GM08714 (cell line): ENCODE data around the gene RYR2.

Experiments used
- H3K4me3 ChIP-seq: fragments of 200-500 bp; sonication (Bioruptor generic); 2 replicates; pipeline ENCODE4 v1.5.1; 2014; ENCODE audit warnings: mild to moderate bottlenecking, low read length, inconsistent platforms
- ZNF274 ChIP-seq: IDR thresholded peaks from 2 replicates; pipeline ENCODE4 v1.6.1; 2012; ENCODE audit warnings: mild to moderate bottlenecking, low read depth, low read length

The RYR2 gene

GRCh38 chr1:237300642-237301041 lies 258.7 kb downstream of the RYR2 start:
- no peak overlapping the region for H3K4me3 ChIP-seq
- no peak for TF ChIP-seq ZNF274

GRCh38 chr1:237303929-237304328 lies 261.9 kb downstream of the RYR2 start:
- TF ChIP-seq ZNF274: no peak

GRCh38 chr1:237306726-237307125 lies 264.7 kb downstream of the RYR2 start:
- TF ChIP-seq ZNF274: no peak
- no peak overlapping the region for H3K4me3 ChIP-seq

More at GRCh38 chr1:237303929-237304328, 261.9 kb downstream of the RYR2 start:
- no peak overlapping the region for H3K4me3 ChIP-seq

- H3K4me3 ChIP-seq: no peak overlapping the region
- no peak for TF ChIP-seq ZNF274
Observed at GRCh38 chr1:237309595-237310118, 267.7 kb downstream of the RYR2 start.

- no peak overlapping the region for H3K4me3 ChIP-seq
- TF ChIP-seq ZNF274: no peak
Observed at GRCh38 chr1:237316352-237316751, 274.4 kb downstream of the RYR2 start.

- no peak overlapping the region for H3K4me3 ChIP-seq
- TF ChIP-seq ZNF274: no peak
Observed at GRCh38 chr1:237318748-237319147, 276.8 kb downstream of the RYR2 start.

- no peak for TF ChIP-seq ZNF274
- H3K4me3 ChIP-seq: no peak overlapping the region
Observed at GRCh38 chr1:237320890-237321289, 278.9 kb downstream of the RYR2 start.

- TF ChIP-seq ZNF274: no peak
- H3K4me3 ChIP-seq: no peak overlapping the region
Observed at GRCh38 chr1:237324226-237324625, 282.2 kb downstream of the RYR2 start.

- no peak overlapping the region for H3K4me3 ChIP-seq
- TF ChIP-seq ZNF274: no peak
Observed at GRCh38 chr1:237327061-237327460, 285.1 kb downstream of the RYR2 start.

- TF ChIP-seq ZNF274: no peak
- no peak overlapping the region for H3K4me3 ChIP-seq
Observed at GRCh38 chr1:237340892-237341291, 298.9 kb downstream of the RYR2 start.

GRCh38 chr1:237341391-237341790 lies 299.4 kb downstream of the RYR2 start:
- H3K4me3 ChIP-seq: no peak overlapping the region
- TF ChIP-seq ZNF274: no peak

- H3K4me3 ChIP-seq: no peak overlapping the region
- TF ChIP-seq ZNF274: no peak
Observed at GRCh38 chr1:237342730-237343129, 300.7 kb downstream of the RYR2 start.

GRCh38 chr1:237352747-237353146 lies 310.8 kb downstream of the RYR2 start:
- no peak for TF ChIP-seq ZNF274
- no peak overlapping the region for H3K4me3 ChIP-seq

- no peak for TF ChIP-seq ZNF274
- no peak overlapping the region for H3K4me3 ChIP-seq
Observed at GRCh38 chr1:237353918-237354317, 311.9 kb downstream of the RYR2 start.

GRCh38 chr1:237355022-237355421 lies 313.0 kb downstream of the RYR2 start:
- H3K4me3 ChIP-seq: no peak overlapping the region
- TF ChIP-seq ZNF274: no peak

- no peak overlapping the region for H3K4me3 ChIP-seq
- no peak for TF ChIP-seq ZNF274
Observed at GRCh38 chr1:237358555-237358954, 316.6 kb downstream of the RYR2 start.
